HepG2 (cell line): ENCODE data around the gene PPP1CA. TPM values are rescaled to one million over a fixed set of nuclear protein-coding genes. Genes with fewer than 3 reads are reported as not detected.

Experiments used
- ATAC-seq: fragments of 200-7000 bp; cut with Tn5 transposase; 3 replicates; pipeline ENCODE4 v1.9.1; 2020; ENCODE audit warnings: mild to moderate bottlenecking, moderate library complexity
- BruUV-seq: library from RNA; stranded (reverse); fragments of 400-500 nt; replicated peaks from 2 replicates; lab custom pipeline; 2021; lab: Mats Ljungman, UMichigan
- CTCF ChIA-PET: fragments of 300-600 bp; formaldehyde crosslinking; extraction: SDS; loops from one replicate; lab custom pipeline; 2021; ENCODE audit warnings: low total read pairs, inconsistent platforms, low intra/inter-chr PET ratio; lab: Yijun Ruan, JAX
- POLR2A ChIA-PET: fragments of 350-600 bp; sonication (Branson Sonifier 250); formaldehyde crosslinking; loops from one replicate; lab custom pipeline; 2020; ENCODE audit warnings: antibody characterized with exemption, inconsistent platforms; lab: Yijun Ruan, JAX
- DNase-seq: peaks from one replicate; pipeline ENCODE4 v3.0.0-alpha.2; 2015; ENCODE audit warnings: low spot score
- FAIRE-seq: peaks from 3 replicates; lab custom pipeline; 2011; peaks lifted over from hg19 to GRCh38; lab: Jason Lieb, UNC
- H2AFZ ChIP-seq: one replicate; pipeline ENCODE4 v1.6.1; 2011; ENCODE audit warnings: low read length, inconsistent platforms
- H3K27ac ChIP-seq: fragments of 300-600 bp; 3 replicates; pipeline ENCODE4 v1.8.0; 2011; ENCODE audit warnings: mixed run types, mild to moderate bottlenecking, mixed read lengths, low read length, inconsistent platforms; ENCODE audit not compliant: insufficient read depth; ENCODE audit errors: extremely low read length
- H3K27me3 ChIP-seq, 2 experiments: fragments of 200-600 bp in 1 of 2; 2 replicates in 1 of 2; 3 replicates in 1 of 2; pipeline versions ENCODE4 v1.6.0 to v1.8.0; 2011; ENCODE audit warnings: low read length in 2 of 2, mild to moderate bottlenecking in 2 of 2, moderate library complexity in 2 of 2, inconsistent platforms in 1 of 2; ENCODE audit not compliant: insufficient read depth in 2 of 2, control insufficient read depth in 1 of 2
- H3K36me3 ChIP-seq, 2 experiments: fragments of 200-600 bp in 1 of 2; replicated peaks in 1 of 2; 2 replicates in 1 of 2; 3 replicates in 1 of 2; pipeline versions ENCODE4 v1.5.1 to v1.8.0; 2011; ENCODE audit warnings: low read length in 2 of 2, inconsistent platforms in 1 of 2; ENCODE audit not compliant: insufficient read depth in 2 of 2, control insufficient read depth in 1 of 2
- H3K4me1 ChIP-seq: 2 replicates; pipeline ENCODE4 v1.5.1; 2012; ENCODE audit warnings: low read length, inconsistent platforms; ENCODE audit not compliant: insufficient read depth
- H3K4me2 ChIP-seq: 2 replicates; pipeline ENCODE4 v1.6.0; 2011; ENCODE audit warnings: low read depth, low read length, inconsistent platforms
- H3K4me3 ChIP-seq, 3 experiments: fragments of 200-600 bp in 1 of 3; sonication (generic), shearing (Covaris generic) in 1 of 3; replicated peaks in 1 of 3; 2 replicates each; pipeline ENCODE4 v1.5.1; 2011 to 2016; ENCODE audit warnings: low read length in 3 of 3, inconsistent platforms in 2 of 3, low read depth in 2 of 3, mild to moderate bottlenecking in 2 of 3, control low read depth in 1 of 3, mixed read lengths in 1 of 3; ENCODE audit not compliant: insufficient read depth in 1 of 3
- H3K79me2 ChIP-seq: one replicate; pipeline ENCODE4 v1.6.1; 2011; ENCODE audit warnings: low read length, inconsistent platforms; ENCODE audit not compliant: insufficient read depth
- H3K9ac ChIP-seq: 2 replicates; pipeline ENCODE4 v1.6.0; 2011; ENCODE audit warnings: mild to moderate bottlenecking, low read depth, low read length, inconsistent platforms; ENCODE audit not compliant: insufficient read depth
- H3K9me3 ChIP-seq: 2 replicates; pipeline ENCODE4 v1.5.1; 2012; ENCODE audit warnings: mild to moderate bottlenecking, low read length
- H4K20me1 ChIP-seq: 2 replicates; pipeline ENCODE4 v1.6.0; 2011; ENCODE audit warnings: inconsistent platforms, mild to moderate bottlenecking, low read length, moderate library complexity; ENCODE audit not compliant: insufficient read depth
- CBX1 ChIP-seq: IDR thresholded peaks from one replicate; pipeline ENCODE4 v1.6.1; 2016; ENCODE audit warnings: antibody characterized with exemption, low read depth
- CREB1 ChIP-seq, 2 experiments: fragments of 450-650 bp in 1 of 2; IDR thresholded peaks; 2 replicates each; pipeline ENCODE4 v1.6.1; 2016 to 2017; ENCODE audit warnings: control low read depth in 1 of 2, mild to moderate bottlenecking in 1 of 2, missing compliant biosample characterization in 1 of 2, missing genetic modification characterization in 1 of 2
- FOSL1 ChIP-seq: sonication (generic); formaldehyde crosslinking; IDR thresholded peaks from 2 replicates; pipeline ENCODE4 v1.9.0; 2021; ENCODE audit warnings: missing genetic modification reagents, borderline replicate concordance
- GLI4 ChIP-seq: sonication (generic); formaldehyde crosslinking; IDR thresholded peaks from 2 replicates; pipeline ENCODE4 v1.5.1; 2020; ENCODE audit warnings: missing genetic modification reagents, mild to moderate bottlenecking, moderate library complexity, borderline replicate concordance
- HMGXB3 ChIP-seq: sonication (generic); formaldehyde crosslinking; IDR thresholded peaks from 2 replicates; pipeline ENCODE4 v1.4.0; 2020; ENCODE audit warnings: missing genetic modification reagents, borderline replicate concordance
- IKZF1 ChIP-seq: fragments of 450-650 bp; IDR thresholded peaks from 2 replicates; pipeline ENCODE4 v1.7.1; 2016
- RARG ChIP-seq: sonication (generic); formaldehyde crosslinking; IDR thresholded peaks from 2 replicates; pipeline ENCODE4 v1.4.0; 2020; ENCODE audit warnings: low read depth, mild to moderate bottlenecking, missing genetic modification reagents
- SYNCRIP ChIP-seq: fragments of 200-400 bp; formaldehyde crosslinking; IDR thresholded peaks from 2 replicates; pipeline ENCODE4 v1.6.1; 2018; ENCODE audit warnings: mild to moderate bottlenecking, low read depth, low read length; ENCODE audit not compliant: insufficient read depth
- TARDBP ChIP-seq: sonication (generic); formaldehyde crosslinking; IDR thresholded peaks from 2 replicates; pipeline ENCODE4 v1.8.0; 2022; ENCODE audit warnings: mild to moderate bottlenecking, missing genetic modification reagents
- TSC22D2 ChIP-seq: sonication (generic); formaldehyde crosslinking; IDR thresholded peaks from 2 replicates; pipeline ENCODE4 v1.5.1; 2020; ENCODE audit warnings: missing genetic modification reagents, mild to moderate bottlenecking, borderline replicate concordance
- USF2 ChIP-seq, 2 experiments: sonication (generic) in 1 of 2; formaldehyde crosslinking in 1 of 2; IDR thresholded peaks; 2 replicates each; pipeline versions ENCODE4 v1.5.1 to v1.6.1; 2011 to 2020; ENCODE audit warnings: borderline replicate concordance in 1 of 2, low read depth in 1 of 2, low read length in 1 of 2, mild to moderate bottlenecking in 1 of 2, missing genetic modification reagents in 1 of 2, moderate library complexity in 1 of 2
- ZNF274 ChIP-seq: sonication (generic); formaldehyde crosslinking; IDR thresholded peaks from 2 replicates; pipeline ENCODE4 v1.5.1; 2020; ENCODE audit warnings: mild to moderate bottlenecking, missing genetic modification reagents
- ZNF333 ChIP-seq: sonication (generic); formaldehyde crosslinking; IDR thresholded peaks from 2 replicates; pipeline ENCODE4 v1.4.0; 2020; ENCODE audit warnings: mild to moderate bottlenecking, missing genetic modification reagents, borderline replicate concordance
- ZNF414 ChIP-seq: sonication (generic); formaldehyde crosslinking; IDR thresholded peaks from 2 replicates; pipeline ENCODE4 v1.5.0; 2020; ENCODE audit warnings: missing genetic modification reagents
- ZNF468 ChIP-seq: sonication (generic); formaldehyde crosslinking; IDR thresholded peaks from 2 replicates; pipeline ENCODE4 v1.8.0; 2022; ENCODE audit warnings: mild to moderate bottlenecking, moderate library complexity, missing genetic modification reagents
- ZNF598 ChIP-seq: sonication (generic); formaldehyde crosslinking; IDR thresholded peaks from 2 replicates; pipeline ENCODE4 v1.5.1; 2020; ENCODE audit warnings: mild to moderate bottlenecking, missing genetic modification reagents, borderline replicate concordance
- WGBS: methylation state at CpG from one replicate; pipeline ENCODE4 v1.1.6; 2017; ENCODE audit warnings: low lambda C conversion rate; 5-methylcytosine and 5-hydroxymethylcytosine counted together
- in situ Hi-C: cut with HindIII; loops from 2 replicates; pipeline ENCODE4 v1.10.0; 2017; ENCODE audit warnings: low pct_unique_long_range_greater_than_20kb; ENCODE audit not compliant: extremely low pct_ligation_motif_present
- intact Hi-C: fragments of 100-400 bp; cut with micrococcal nuclease; formaldehyde crosslinking; loops from one replicate; pipeline ENCODE4 v1.10.0; 2022; ENCODE audit not compliant: unreplicated experiment
- polyA plus RNA-seq, 8 experiments: library from polyadenylated mRNA; depleted of rRNA in 3 of 8; stranded (reverse) in 7 of 8; unstranded in 1 of 8; fragments of >200 nt; fragmentation: Illumina TruSeq in 4 of 8; extraction: Trizol in 4 of 8; gene quantifications; 2 replicates each; pipeline versions ENCODE4 v1.2.1 to v1.2.3, GENCODE V29; 2011 to 2016; ENCODE audit warnings: low read depth in 4 of 8, missing spikeins in 1 of 8, mixed read lengths in 1 of 8; ENCODE audit not compliant: insufficient read depth in 1 of 8
- total RNA-seq, 5 experiments: library from RNA; depleted of rRNA; stranded (reverse); fragments of >200 nt; fragmentation: Illumina TruSeq; extraction: Trizol; gene quantifications; 2 replicates each; pipeline ENCODE4 v1.2.3, GENCODE V29; 2016; ENCODE audit warnings: low read depth in 1 of 5

Gene PPP1CA
- total and polyA plus RNA-seq, 2 of the 13 experiments (the other 11 are each of a cell fraction or from before 2014, with no cell fraction given) = 149 to 170 TPM

GRCh38 chr11:67366961-67367760 is 34.5 kb downstream of the PPP1CA start:
- Histone ChIP-seq H3K9me3 (no peaks in the 10 kb centered on the region), H3K4me1 (peaks cover 13% of the 10 kb centered on the region), H3K4me2 (no peak overlapping the region), H3K9ac (no peak overlapping the region), H2AFZ (no peak overlapping the region), H4K20me1 (no peaks in the 10 kb centered on the region), H3K36me3 (no peaks in the 10 kb centered on the region), H3K79me2 (no peaks in the 10 kb centered on the region), H3K27me3 (0 out of 5 replicates have a peak, but pooled peaks cover 0 to 3% of the 10 kb centered on the region in 2 experiments), H3K4me3 (no peak overlapping the region), H3K27ac (no peak overlapping the region)
- intact Hi-C loops = no loop called here
- no peak for DNase-seq
- WGBS = 90% methylated on average over 24 of the region's 25 CpGs
- BruUV-seq = no TSS peak
- CTCF ChIA-PET = no interaction called here
- FAIRE-seq = no peak
- in situ Hi-C loops = no loop called here
- POLR2A ChIA-PET = no interaction called here
- no peak for ATAC-seq
- TF ChIP-seq USF2 (IDR thresholded peaks at IDR 0.05; ENCODE audit: low read depth, low read length) = no peak
- TF ChIP-seq USF2 (CRISPR knock-in tag; IDR thresholded peaks at IDR 0.05; ENCODE audit: borderline replicate concordance) = no peak
- TF ChIP-seq TARDBP (CRISPR knock-in tag) = no peak
- no peak for TF ChIP-seq FOSL1 (CRISPR knock-in tag)
- TF ChIP-seq GLI4 (CRISPR knock-in tag) = no peak
- TF ChIP-seq IKZF1 = no peak
- TF ChIP-seq SYNCRIP = no peak
- TF ChIP-seq RARG (CRISPR knock-in tag) = no peak
- TF ChIP-seq TSC22D2 (CRISPR knock-in tag) = no peak
- no peak for TF ChIP-seq ZNF468
- TF ChIP-seq CBX1 = no peak
- TF ChIP-seq HMGXB3 (CRISPR knock-in tag) = no peak
- TF ChIP-seq ZNF414 = no peak
- TF ChIP-seq ZNF274 (CRISPR knock-in tag) = no peak
- TF ChIP-seq ZNF598 = no peak
- no peak for TF ChIP-seq CREB1 (IDR thresholded peaks at IDR 0.05)
- TF ChIP-seq CREB1 (CRISPR knock-in tag; IDR thresholded peaks at IDR 0.05) = no peak
- TF ChIP-seq ZNF333 = no peak
